HG03575 (cell line): ENCODE measurements around the gene PRPSAP1.
"Not testable (repeated sequence)": the region's sequence is repeated elsewhere in the genome, so short reads cannot be mapped to it uniquely, and the experiment has no call there.

Experiments
- ATAC-seq: cut with Tn5 transposase; IDR thresholded peaks from one replicate; pipeline ENCODE4 v1.9.1; 2021; ENCODE audit not compliant: unreplicated experiment, insufficient number of reproducible peaks, low FRiP score; ENCODE audit errors: extremely low read depth

The PRPSAP1 gene

DNA sequence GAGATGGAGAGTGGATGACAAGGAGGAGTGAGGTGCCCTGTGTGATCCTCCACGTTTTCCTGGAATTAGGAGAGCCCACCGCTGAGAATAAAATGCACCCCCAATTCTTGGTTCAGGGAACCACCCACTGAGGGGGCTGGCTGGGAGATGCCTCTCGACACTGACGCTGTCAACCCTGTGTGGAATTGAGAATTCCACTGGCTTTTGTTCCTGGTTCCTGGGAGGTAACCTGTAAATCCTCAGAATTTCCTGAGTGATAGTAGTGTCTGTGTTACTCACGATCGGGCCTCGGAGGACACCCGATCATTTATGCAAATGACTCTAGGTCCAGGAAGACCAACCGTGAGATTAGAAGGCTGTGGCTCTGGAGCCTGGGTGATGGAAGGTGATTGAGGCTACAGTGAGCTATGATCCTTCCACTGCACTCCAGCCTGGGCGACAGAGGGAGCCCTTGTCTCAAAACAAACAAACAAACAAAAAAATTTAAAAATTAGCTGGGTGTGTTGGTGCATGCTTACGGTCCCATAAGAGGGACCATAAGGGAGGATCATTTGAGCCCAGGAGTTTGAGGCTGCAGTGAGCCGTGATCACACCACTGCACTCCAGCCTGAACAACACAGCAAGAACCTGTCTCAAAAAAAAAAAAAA, 11.7 kb upstream of the PRPSAP1 start:
- no peak for ATAC-seq

DNA sequence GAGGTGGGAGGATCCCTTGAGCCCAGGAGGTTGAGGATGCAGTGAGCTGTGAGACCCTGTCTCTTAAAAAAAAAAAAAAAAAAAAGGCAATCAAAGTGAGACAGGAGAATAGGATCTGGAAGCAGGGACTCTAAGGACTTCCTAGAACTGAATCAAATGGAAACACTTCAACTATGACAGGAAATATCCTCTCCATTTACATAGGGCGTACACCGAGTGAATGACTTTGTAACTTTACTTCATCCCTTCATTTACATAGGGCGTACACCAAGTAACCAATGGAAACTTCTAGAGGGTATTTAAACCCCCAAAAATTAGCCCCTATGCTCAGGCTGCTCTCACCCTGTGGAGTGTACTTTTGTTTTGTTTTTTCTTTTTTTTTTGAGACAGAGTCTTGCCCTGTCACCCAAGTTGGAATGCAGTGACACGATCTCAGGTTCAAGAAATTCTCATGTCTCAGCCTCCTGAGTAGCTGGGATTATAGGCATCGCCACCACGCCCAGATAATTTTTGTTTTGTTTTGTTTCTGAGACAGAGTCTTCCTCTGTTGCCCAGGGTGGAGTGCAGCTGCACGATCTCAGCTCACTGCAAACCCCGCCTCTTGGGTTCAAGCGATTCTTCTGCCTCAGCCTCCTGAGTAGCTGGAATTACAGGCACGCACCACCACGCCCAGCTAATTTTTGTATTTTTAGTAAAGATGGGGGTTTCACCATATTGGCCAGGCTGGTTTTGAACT, 9.6 kb upstream of the PRPSAP1 start:
- ATAC-seq: no peak

DNA sequence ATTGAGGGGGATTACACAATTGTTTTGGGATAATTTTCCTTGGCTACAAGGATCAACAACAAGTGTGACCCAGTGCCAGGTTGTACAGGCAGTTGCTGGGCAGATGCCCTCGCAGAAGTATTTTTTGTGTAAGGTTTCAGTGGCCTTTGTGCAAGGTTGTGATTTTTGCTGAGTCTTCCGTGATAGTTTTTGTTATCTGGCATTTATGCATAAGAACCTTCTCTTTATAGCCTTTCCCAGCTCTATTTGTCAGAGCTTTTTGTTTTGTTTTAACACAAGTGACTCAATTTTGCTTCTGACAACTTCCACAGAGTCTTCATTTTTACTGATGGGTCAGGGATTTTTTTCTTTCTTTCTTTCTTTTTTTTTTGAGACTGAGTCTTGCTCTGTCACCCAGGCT, 6.7 kb upstream of the PRPSAP1 start:
- no peak for ATAC-seq

DNA sequence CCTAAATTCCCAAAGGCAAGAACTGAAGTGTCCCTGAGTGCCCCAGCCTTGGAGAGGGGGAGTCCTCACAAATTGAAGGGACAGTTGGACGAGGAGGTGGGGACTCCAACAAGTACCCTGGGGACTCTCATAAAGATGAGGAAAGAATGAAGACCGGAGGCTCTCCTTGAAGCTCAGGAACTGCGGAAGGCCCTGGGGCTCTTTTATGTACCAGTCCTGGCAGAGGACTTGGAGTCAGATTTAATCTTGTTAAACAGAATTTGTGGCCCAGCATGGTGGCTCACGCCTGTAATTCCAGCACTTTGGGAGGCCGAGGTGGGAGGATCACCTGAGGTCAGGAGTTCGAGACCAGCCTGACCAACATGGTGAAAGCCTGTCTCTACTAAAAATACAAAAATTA, 6.1 kb upstream of the PRPSAP1 start:
- ATAC-seq: not testable (repeated sequence)

DNA sequence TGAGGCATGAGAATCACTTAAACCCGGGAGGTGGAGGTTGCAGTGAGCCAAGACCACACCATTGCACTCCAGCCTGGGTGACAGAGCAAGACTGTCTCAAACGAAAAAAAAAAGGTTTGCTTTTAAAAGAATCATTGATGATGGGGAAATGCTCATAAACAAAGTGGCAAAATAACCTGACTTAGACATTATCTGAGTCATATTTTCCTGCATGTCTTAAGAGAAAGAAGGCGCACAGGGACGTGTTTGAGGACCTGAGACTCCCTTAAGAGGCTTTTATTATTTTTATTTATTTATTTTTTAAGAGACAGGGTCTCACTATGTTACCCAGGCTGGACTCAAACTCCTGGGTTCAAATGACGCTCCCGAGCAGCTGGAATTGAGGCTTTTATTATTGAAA, 5.7 kb upstream of the PRPSAP1 start:
- ATAC-seq: no peak

DNA sequence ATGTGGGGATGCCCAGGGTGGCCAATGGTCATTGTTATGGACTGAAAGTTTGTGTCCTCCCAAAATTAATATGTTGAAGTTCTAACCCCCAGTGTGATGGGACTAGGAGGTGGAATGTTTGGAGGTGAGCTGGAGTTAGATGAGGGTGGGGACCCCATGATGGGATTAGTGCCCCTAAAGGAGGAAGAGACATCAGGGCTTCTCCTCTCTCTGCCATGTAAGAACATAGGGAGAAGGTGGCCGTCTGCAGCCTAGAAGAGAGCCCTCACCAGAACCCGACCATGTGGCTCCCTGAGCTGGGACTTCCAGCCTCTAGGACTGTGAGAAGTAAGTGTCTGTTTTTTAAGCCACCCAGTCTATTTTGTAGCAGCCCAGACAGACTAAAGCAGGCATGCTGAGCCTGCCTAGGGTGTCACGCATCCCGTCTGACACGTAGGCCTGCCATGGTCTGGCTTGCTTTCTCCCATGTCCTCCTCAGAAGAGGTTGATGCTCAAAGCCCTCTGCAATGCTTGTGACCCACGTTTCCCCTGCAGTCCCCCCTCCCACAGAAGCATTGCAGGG, 4.0 kb upstream of the PRPSAP1 start:
- no peak for ATAC-seq

DNA sequence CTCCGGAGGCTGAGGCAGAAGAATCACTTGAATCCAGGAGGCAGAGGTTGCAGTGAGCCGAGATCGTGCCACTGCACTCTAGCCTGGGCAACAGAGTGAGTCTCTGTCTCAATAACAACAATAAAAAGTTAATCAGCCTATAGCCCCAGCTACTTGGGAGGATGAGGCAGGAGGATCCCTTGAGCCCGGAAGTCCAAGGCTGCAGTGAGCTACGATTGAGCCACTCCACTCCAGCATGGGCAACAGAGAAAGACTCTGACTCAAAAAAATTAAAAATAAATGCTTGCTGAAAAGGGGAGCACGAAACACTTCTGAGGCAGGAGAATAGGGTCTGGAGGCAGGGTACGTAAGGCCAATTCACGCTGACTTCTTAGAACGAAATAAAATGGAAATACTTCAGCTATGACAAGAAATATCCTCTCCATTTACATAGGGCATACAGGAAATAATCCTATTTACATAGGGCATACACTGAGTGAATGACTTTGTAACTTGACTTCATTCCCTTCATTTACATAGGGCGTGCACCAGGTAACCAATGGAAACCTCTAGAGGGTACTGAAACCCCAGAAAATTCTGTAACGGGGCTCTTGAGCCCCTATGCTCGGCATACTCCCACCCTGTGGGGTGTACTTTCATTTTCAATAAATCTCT, 3.2 kb upstream of the PRPSAP1 start:
- ATAC-seq: no peak

DNA sequence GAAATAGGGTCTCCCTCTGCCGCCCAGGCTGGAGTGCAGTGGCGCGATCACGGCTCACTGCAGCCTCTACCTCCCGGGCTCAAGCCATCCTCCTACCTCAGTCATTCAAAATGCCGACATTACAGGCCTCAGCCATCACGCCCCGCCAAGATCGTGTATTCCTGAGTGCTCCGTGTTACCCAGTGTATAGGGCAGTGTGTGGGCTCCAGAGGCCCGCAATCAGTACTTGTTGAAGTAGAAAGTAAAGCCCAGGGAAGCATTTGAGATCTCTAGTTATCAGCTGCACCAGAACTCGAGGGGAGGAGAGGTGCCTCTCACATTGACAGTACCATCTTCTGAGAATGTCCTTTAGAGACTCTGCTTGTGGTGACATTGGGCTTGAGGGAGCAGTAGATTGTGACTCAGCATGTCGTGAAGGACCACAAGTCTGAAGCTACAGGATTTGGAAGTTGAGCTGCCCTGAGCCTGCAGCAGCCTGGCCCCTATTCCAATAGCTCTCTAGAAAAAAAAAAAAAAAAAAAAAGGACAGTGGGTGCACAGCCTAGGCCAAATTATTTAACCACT, 1.1 kb upstream of the PRPSAP1 start:
- no peak for ATAC-seq

DNA sequence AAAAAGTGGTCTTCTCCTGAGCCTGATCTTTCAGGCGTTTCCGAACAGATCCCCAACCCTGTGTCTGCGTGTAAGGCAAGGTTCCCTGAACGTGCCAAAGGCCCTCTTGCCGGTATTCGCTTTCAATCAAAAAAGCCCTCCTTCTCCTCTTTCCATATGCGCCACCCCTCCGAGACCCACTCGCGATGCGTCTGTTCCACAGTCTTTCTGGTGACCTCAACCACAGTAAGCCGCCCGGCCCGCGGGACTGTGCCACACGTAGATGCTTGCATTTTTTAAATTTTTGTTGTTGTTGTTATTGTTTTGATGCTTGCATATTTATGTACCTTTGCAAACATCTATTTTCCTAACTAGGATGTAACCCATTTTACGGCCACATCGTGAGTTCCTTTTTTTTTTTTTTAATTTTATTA, 607 bp upstream of the PRPSAP1 start:
- ATAC-seq: peak; percentile 6

DNA sequence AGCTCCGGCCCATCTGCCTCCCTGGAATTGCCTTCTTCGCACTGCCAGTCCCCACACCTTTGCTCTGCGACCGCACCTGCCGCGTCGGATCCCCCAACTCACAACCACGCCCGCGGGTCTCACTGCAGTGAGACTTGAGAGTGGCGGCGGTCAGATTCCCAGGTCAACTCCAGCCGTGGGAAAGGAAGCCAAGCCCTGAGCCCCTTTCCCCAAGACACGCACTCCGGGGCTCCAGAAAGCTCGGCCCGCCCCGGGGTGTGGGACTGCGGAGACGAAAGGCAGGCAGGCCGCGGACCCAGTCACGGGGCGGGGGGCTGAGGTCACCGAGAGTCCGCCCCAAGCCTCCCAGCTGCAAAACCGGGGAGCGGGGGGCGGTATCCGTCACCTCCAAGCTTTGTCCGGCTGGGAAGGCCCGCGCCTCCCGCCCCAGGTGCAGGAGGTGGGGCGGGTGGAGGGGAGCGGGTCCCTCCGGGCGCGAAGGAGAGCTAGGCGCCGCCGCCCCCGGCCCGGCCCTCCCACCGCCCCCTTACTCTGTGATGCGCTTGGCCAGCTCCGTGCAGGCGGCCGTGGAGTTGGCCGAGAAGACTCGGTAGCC, 615 bp downstream of the PRPSAP1 start:
- no peak for ATAC-seq

DNA sequence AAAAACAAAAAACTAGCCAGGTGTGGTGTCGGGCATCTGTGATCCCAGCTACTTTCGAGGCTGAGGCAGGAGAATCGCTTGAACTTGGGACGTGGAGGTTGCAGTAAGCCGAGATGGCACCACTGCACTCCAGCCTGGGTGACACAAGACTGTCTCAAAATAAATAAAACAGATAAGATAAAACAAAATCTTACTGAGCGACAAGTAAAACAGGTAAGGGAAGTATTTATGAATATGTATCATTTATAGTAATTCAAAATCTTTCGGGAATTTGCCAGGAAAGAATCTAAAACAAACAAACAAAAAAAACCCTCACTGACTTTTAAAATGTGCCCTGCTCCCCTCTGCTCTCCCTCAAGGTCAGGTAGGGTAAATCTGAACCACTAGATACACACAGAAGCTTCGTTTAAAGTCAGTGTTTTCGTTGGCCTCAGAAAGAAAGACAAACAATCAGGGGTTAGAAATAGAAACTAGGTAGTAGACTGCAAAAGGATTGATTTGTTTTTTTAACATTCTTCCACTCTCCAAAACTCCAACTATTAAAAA, 2.1 kb downstream of the PRPSAP1 start:
- ATAC-seq: no peak

DNA sequence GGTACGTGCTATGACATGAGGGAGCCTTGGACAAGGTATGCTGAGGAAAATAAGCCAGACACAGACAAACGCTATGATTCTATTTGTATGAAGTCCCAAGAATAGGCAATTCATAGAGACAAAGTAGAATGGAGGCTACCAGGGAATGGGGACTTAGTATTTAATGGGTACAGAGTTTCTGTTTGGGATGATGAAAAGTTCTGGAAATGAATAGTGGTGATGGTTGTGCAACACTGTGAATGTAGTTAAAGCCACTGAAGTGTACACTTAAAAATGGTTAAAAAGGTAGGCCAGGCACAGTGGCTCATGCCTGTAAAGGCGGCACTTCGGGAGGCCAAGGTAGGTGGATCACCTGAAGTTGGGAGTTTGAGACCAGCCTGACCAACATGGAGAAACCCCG, 3.3 kb downstream of the PRPSAP1 start:
- ATAC-seq: no peak

DNA sequence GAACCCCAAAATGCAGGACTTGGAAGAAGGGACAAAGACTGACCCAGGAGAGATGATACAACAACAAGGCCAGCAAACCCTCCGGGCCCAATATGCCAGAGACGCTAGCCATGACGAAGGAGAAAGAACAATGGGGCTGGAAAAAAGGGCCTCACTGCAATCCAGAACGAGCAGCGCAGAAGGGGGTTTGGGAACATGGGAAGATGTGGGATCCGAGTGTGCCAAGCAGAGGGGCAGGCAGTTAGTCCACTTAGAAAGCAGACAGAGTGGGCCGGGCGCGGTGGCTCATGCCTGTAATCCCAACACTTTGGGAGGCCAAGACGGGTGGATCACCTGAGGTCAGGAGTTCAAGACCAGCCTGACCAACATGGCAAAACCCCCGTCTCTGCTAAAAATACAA, 6.8 kb downstream of the PRPSAP1 start:
- not testable (repeated sequence) for ATAC-seq

DNA sequence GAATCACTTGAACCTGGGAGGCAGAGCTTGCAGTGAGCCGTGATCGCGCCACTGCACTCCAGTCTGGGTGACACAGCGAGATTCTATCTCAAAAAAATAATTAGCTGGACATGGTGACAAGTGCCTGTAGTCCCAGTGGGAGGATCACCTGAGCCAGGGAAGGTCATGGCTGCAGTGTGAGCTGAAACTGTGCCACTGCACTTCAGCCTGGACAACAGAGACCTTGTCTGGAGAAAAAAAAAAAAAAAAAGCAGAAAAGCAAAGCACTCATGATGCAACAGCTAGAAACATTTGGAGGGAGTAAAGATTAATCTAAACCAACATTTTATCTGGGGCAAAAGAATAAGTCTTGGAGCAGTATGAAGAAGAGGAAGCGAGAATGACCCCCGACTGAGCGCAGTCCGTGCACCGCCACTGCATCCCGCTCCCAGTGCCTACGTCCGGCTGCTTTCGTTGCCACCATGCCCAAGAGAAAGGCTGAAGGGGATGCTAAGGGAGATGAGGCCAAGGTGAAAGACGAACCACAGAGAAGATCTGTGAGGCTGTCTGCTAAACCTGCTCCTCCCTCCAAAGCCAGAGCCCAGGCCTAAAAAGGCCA, 8.2 kb downstream of the PRPSAP1 start:
- no peak for ATAC-seq

DNA sequence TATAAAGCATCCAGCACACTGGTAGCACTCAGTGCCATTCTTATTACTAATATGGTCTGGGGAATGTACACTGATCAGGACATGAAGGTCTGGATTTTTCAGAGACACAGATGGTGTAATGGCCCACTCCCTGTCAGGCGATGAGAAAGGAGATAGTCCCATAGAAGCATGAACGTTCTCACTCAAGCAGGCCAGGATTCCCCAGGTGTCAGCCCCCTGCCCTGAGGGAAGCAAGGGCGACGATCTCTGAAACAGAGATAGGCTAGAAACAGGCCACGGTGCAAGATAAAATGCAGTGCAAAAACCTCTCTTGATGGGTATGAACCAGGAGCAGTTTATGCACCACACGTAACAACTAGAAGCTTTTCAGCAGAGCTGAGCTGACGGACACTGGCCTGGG, 10.6 kb downstream of the PRPSAP1 start:
- no peak for ATAC-seq

DNA sequence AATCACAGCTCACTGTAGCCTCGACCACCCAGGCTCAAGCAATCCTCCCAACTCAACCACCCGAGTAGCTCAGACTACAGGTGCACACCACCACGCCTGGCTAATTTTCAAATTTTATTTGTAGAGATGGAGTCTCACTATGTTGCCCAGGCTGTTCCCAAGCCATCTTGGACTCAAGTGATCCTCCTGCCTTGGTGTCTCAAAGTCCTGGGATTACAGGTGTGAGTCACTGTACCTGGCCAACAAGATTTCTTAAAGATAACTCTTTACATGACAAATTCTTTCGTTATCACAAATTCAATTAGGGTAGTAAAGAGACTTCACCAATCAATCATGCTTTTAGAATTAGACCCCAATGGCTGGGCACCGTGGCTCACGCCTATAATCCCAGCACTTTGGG, 12.4 kb downstream of the PRPSAP1 start:
- no peak for ATAC-seq

DNA sequence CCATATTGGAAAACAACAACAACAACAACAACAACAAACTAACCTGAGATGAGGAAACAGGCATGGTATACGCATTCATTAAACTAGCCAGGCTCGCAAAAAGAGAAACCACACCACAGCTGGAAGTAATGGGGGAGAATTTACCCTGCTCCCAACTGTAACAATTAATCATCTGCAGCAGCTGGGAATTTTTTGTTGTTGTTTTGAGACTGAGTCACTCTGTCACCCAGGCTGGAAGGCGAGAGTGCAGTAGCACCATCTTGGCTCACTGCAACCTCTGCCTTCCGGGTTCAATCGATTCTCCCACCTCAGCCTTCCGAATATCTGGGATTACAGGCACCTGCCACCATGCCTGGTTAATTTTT, 16.3 kb downstream of the PRPSAP1 start:
- no peak for ATAC-seq

DNA sequence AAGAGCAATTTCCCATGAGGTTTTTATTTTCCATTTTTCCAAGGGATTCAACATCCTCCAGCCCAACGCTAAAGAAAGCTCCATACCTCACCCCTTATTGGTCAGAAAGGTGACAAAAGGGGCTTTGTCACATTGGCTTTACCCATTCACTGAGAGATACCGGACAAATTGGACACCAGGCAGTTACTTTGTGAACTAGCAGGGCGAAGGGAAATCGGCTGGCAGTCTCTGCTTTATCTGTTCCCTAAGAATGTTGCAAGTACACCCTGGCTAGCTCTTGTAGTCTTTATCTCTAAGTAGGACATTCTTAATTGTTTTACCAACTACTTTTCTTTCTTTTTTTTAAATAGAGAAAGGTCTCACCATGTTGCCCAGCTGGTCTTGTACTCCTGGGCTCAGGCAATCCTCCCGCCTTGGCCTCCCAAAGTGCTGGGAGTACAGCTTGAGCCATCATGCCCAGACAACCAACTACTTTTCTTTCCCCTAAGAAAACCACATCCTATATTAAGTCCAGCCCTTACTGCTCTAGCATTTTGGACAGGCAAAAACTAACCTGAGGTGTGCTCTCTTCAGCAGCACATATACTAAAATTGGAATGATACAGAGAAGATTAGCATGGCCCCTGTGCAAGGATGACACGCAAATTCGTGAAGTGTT, 16.8 kb downstream of the PRPSAP1 start:
- ATAC-seq: no peak
